Ishikawa (cell line): ENCODE results near the gene RIN3.

Experiments
- CEBPB ChIP-seq: IDR thresholded peaks from 2 replicates; pipeline ENCODE4 v1.6.1; 2012
- CREB1 ChIP-seq: IDR thresholded peaks from 2 replicates; pipeline ENCODE4 v1.6.1; 2012; ENCODE audit warnings: low read depth
- EGR1 ChIP-seq: IDR thresholded peaks from 2 replicates; pipeline ENCODE4 v1.6.1; 2012
- EP300 ChIP-seq: IDR thresholded peaks from 2 replicates; pipeline ENCODE4 v1.6.1; 2012; ENCODE audit warnings: borderline replicate concordance
- FOXM1 ChIP-seq: IDR thresholded peaks from 2 replicates; pipeline ENCODE4 v1.6.1; 2012; ENCODE audit warnings: low read depth, borderline replicate concordance
- MAX ChIP-seq: IDR thresholded peaks from 2 replicates; pipeline ENCODE4 v1.6.1; 2012
- NFIC ChIP-seq: IDR thresholded peaks from 2 replicates; pipeline ENCODE4 v1.6.1; 2012
- TAF1 ChIP-seq: IDR thresholded peaks from 2 replicates; pipeline ENCODE4 v1.6.1; 2012; ENCODE audit warnings: low read depth, mild to moderate bottlenecking
- TCF12 ChIP-seq: IDR thresholded peaks from 2 replicates; pipeline ENCODE4 v1.6.1; 2012; ENCODE audit warnings: low read depth
- TEAD4 ChIP-seq: IDR thresholded peaks from 2 replicates; pipeline ENCODE4 v1.6.1; 2012
- YY1 ChIP-seq: IDR thresholded peaks from 2 replicates; pipeline ENCODE4 v1.6.1; 2012; ENCODE audit warnings: low read depth
- ZBTB7A ChIP-seq: IDR thresholded peaks from 2 replicates; pipeline ENCODE4 v1.6.1; 2012; ENCODE audit warnings: low read depth
- TF ChIP-seq, protein P1 (sequence below): IDR thresholded peaks from 2 replicates; pipeline ENCODE4 v1.6.1; 2012; ENCODE audit warnings: low read depth, mild to moderate bottlenecking
- TF ChIP-seq, protein P2 (sequence below): IDR thresholded peaks from 2 replicates; pipeline ENCODE4 v1.6.1; 2012

DNA sequence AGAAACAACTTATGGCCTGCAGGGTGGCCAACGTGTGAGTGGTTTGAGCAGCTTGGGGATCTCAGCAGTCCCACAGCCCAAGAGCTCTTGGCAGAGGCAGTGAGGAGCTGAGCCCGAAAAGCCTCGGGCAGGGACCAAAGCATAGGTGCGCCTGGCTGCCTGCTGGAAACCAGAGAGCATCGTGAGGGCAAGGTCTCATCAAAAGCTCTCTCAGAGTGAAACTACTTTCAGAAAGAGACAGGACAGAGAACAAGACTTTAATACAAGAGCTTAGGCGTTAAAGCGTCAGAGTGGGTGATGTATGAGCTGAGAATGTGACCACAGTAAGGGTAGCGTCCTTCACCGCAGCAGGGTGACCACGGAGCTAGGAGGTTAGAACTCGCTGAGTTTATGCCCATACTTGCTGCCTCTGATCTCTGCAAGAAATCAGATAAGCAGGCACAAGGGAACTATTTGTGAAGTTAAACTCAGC lies 204.0 kb downstream of the RIN3 start:
- TF ChIP-seq CREB1 (no peak), EP300 (no peak), YY1 (no peak), MAX (no peak), ZBTB7A (no peak), FOXM1 (no peak), EGR1 (no peak), TCF12 (no peak), TAF1 (no peak), CEBPB (no peak), TEAD4 (no peak), NFIC (no peak)
- TF ChIP-seq, protein P1, sequence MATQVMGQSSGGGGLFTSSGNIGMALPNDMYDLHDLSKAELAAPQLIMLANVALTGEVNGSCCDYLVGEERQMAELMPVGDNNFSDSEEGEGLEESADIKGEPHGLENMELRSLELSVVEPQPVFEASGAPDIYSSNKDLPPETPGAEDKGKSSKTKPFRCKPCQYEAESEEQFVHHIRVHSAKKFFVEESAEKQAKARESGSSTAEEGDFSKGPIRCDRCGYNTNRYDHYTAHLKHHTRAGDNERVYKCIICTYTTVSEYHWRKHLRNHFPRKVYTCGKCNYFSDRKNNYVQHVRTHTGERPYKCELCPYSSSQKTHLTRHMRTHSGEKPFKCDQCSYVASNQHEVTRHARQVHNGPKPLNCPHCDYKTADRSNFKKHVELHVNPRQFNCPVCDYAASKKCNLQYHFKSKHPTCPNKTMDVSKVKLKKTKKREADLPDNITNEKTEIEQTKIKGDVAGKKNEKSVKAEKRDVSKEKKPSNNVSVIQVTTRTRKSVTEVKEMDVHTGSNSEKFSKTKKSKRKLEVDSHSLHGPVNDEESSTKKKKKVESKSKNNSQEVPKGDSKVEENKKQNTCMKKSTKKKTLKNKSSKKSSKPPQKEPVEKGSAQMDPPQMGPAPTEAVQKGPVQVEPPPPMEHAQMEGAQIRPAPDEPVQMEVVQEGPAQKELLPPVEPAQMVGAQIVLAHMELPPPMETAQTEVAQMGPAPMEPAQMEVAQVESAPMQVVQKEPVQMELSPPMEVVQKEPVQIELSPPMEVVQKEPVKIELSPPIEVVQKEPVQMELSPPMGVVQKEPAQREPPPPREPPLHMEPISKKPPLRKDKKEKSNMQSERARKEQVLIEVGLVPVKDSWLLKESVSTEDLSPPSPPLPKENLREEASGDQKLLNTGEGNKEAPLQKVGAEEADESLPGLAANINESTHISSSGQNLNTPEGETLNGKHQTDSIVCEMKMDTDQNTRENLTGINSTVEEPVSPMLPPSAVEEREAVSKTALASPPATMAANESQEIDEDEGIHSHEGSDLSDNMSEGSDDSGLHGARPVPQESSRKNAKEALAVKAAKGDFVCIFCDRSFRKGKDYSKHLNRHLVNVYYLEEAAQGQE: no peak
- TF ChIP-seq, protein P2, sequence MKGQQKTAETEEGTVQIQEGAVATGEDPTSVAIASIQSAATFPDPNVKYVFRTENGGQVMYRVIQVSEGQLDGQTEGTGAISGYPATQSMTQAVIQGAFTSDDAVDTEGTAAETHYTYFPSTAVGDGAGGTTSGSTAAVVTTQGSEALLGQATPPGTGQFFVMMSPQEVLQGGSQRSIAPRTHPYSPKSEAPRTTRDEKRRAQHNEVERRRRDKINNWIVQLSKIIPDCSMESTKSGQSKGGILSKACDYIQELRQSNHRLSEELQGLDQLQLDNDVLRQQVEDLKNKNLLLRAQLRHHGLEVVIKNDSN: no peak
